ENCODE measurements around the gene PRRT3. TPM values are rescaled to one million over a fixed set of nuclear protein-coding genes. Genes with fewer than 3 reads are reported as not detected.
A peak's percentile ranks its signal among the peaks of the same experiment; 100 is the strongest.

PRRT3 gene
- total and polyA plus RNA-seq, 9 of the 15 experiments (the other 6 are each of a cell fraction or from before 2014, with no cell fraction given): 0.06 to 1.9 (median 1.2) TPM

- TF ChIP-seq ZNF589 (CRISPR knock-in tag; IDR thresholded peaks at IDR 0.05; ENCODE audit: low read depth) (no peak), POLR2H (tag; IDR thresholded peaks at IDR 0.05; ENCODE audit: low read depth) (no peak), GATAD2B (IDR thresholded peaks at IDR 0.05; ENCODE audit: borderline replicate concordance) (peak; percentile 29; the same call in 1 of the 2 replicates), ELF1 (tag; IDR thresholded peaks at IDR 0.05) (no peak), MXI1 (IDR thresholded peaks at IDR 0.05; ENCODE audit: low read depth, low read length) (no peak), ZFP36 (IDR thresholded peaks at IDR 0.05; ENCODE audit: low read depth, low read length, partially characterized antibody) (no peak), NFXL1 (CRISPR knock-in tag; IDR thresholded peaks at IDR 0.05) (no peak), STAT5A (IDR thresholded peaks at IDR 0.05; ENCODE audit: borderline replicate concordance, low read length) (no peak), HCFC1 (IDR thresholded peaks at IDR 0.05; ENCODE audit: low read depth, low read length) (no peak)
Observed at GRCh38 chr3:9957214-9957613, 5.0 kb upstream of the PRRT3 start (continued).

- 42% methylated on average over 5 of the region's 5 CpGs for WGBS (ENCODE audit: insufficient coverage, low coverage, missing lambda C conversion rate)
- peak; percentile 37 for FAIRE-seq
- no peak overlapping the region for H2AFZ ChIP-seq (ENCODE audit: low read depth, low read length)
- BruUV-seq (replicated peaks): no TSS peak
- peaks cover 27% of the 10 kb centered on the region in 2 experiments for H3K4me1 ChIP-seq (replicated peaks in 1 of 2; ENCODE audit: control insufficient read depth in 2 of 2, insufficient read depth in 2 of 2, low read length in 2 of 2)
- peak; percentile 5; the same call in 1 of the 3 replicates for ATAC-seq
- no peaks in the 10 kb centered on the region for H3K9me1 ChIP-seq (ENCODE audit: control insufficient read depth, insufficient read depth, low read length)
- DNase-seq (ENCODE audit: extremely low read depth in 1 of 4, low spot score in 3 of 4): peak in 1 of 4 experiments; percentile 56
- H3K79me2 ChIP-seq (ENCODE audit: control insufficient read depth, insufficient read depth, low read length): no peaks in the 10 kb centered on the region
- intact Hi-C loops (cut with micrococcal nuclease) (no loop called here), in situ Hi-C loops (cut with MboI) (no loop called here)
- H3K27ac ChIP-seq (ENCODE audit: extremely low read depth, low read depth, low read length): no peak overlapping the region; the same call in 2 of the 3 replicates
- H3K27me3 ChIP-seq (ENCODE audit: control insufficient read depth in 2 of 2, insufficient read depth in 2 of 2, low read length in 2 of 2): no peaks in the 10 kb centered on the region
- no peaks in the 10 kb centered on the region for H3K36me3 ChIP-seq (ENCODE audit: control insufficient read depth, insufficient read depth, low read length)
- H4K20me1 ChIP-seq (replicated peaks; ENCODE audit: control insufficient read depth, insufficient read depth, low read length): no peaks in the 10 kb centered on the region
- peak overlapping the region; percentile 28; the same call in 1 of the 2 replicates for H3K4me2 ChIP-seq (ENCODE audit: insufficient read depth, low read length)
- peak overlapping the region; percentile 8 to 10; a peak in 2 of 4 replicates for H3K9ac ChIP-seq (ENCODE audit: insufficient read depth in 1 of 2, low read depth in 2 of 2, low read length in 2 of 2)
- POLR2A ChIA-PET: interaction anchor here (0.5 to 3.2 kb wide), 12 partner anchors 9 to 378 kb away, joined by 3 to 29 read pairs (median 4); partner anchors contain the start of gene EMC3
- CTCF ChIA-PET (ENCODE audit: low intra/inter-chr PET ratio): no interaction called here
- H3K4me3 ChIP-seq: no peak overlapping the region
- no peaks in the 10 kb centered on the region for H3K9me3 ChIP-seq (replicated peaks; ENCODE audit: control insufficient read depth, insufficient read depth, low read depth, low read length)
- TF ChIP-seq JUN (IDR thresholded peaks at IDR 0.05; ENCODE audit: borderline replicate concordance, low read depth, low read length) (peak; percentile 5; the same call in 1 of the 2 replicates), JUN (CRISPR knock-in tag; IDR thresholded peaks at IDR 0.05; ENCODE audit: borderline replicate concordance) (no peak), MECOM (CRISPR knock-in tag; IDR thresholded peaks at IDR 0.05) (no peak), TBP (optimal IDR thresholded peaks at IDR 0.05; ENCODE audit: low read depth, low read length) (peak; percentile 79)
Observed at GRCh38 chr3:9955611-9956352, 3.6 kb upstream of the PRRT3 start.

All from K562 (cell line).